NB4 (cell line): Measurements from ENCODE around the gene SLC39A3.

Experiments used
- DNase-seq: peaks from one replicate; pipeline ENCODE4 v3.0.0; 2010; ENCODE audit warnings: low read depth
- H3K4me3 ChIP-seq: one replicate; pipeline ENCODE4 v1.5.1; 2011; ENCODE audit warnings: mild to moderate bottlenecking, low read depth, low read length, moderate library complexity
- CTCF ChIP-seq: IDR thresholded peaks from one replicate; pipeline ENCODE4 v1.5.1; 2012; ENCODE audit warnings: low read depth, low read length
- MAX ChIP-seq: IDR thresholded peaks from 2 replicates; pipeline ENCODE4 v1.6.1; 2011; ENCODE audit warnings: low read depth, low read length
- MYC ChIP-seq: IDR thresholded peaks from 2 replicates; pipeline ENCODE4 v1.6.1; 2011; ENCODE audit warnings: low read depth, low read length
- POLR2A ChIP-seq: IDR thresholded peaks from 2 replicates; pipeline ENCODE4 v1.6.1; 2011; ENCODE audit warnings: mild to moderate bottlenecking; ENCODE audit not compliant: insufficient read length; ENCODE audit errors: extremely low read depth

The SLC39A3 gene

GRCh38 chr19:2720777-2721569 is 18.8 kb downstream of the SLC39A3 start, which contains the start of gene DIRAS1:
Gene DIRAS1 (minus strand): TSS chr19:2721372. CDS start chr19:2717806, 3,566 bp downstream.
- TF ChIP-seq MYC (no peak), MAX (no peak), POLR2A (no peak), CTCF (no peak)
- no peak for DNase-seq
- no peak within 1 kb of the TSS for H3K4me3 ChIP-seq

GRCh38 chr19:2719920-2720776 is 19.7 kb downstream of the SLC39A3 start:
- DNase-seq = no peak

GRCh38 chr19:2719232-2719735 is 20.5 kb downstream of the SLC39A3 start:
- no peak for DNase-seq
- no peak for TF ChIP-seq CTCF
- TF ChIP-seq MAX = no peak
- TF ChIP-seq MYC = no peak
- H3K4me3 ChIP-seq = no peak overlapping the region

More at GRCh38 chr19:2719920-2720776, 19.7 kb downstream of the SLC39A3 start:
- TF ChIP-seq MYC (no peak), MAX (no peak), POLR2A (no peak), CTCF (no peak)
- no peak overlapping the region for H3K4me3 ChIP-seq

GRCh38 chr19:2717638-2718541 is 21.9 kb downstream of the SLC39A3 start:
- no peak overlapping the region for H3K4me3 ChIP-seq
- DNase-seq = no peak
- TF ChIP-seq MAX (no peak), CTCF (no peak), MYC (no peak), POLR2A (no peak)

GRCh38 chr19:2716722-2717637 is 22.8 kb downstream of the SLC39A3 start:
- no peak for TF ChIP-seq MYC
- TF ChIP-seq CTCF = no peak
- no peak for TF ChIP-seq POLR2A
- TF ChIP-seq MAX = no peak
- no peak for DNase-seq
- no peak overlapping the region for H3K4me3 ChIP-seq
